Glutamatergic neuron (in vitro differentiated cells): ENCODE results near the gene TECTB. TPM values are rescaled to one million over a fixed set of nuclear protein-coding genes. Genes with fewer than 3 reads are reported as not detected.

Source experiments
- DNase-seq: peaks from one replicate; pipeline ENCODE4 v3.0.0; 2022
- H3K27ac Mint-ChIP-seq: one replicate; pipeline ENCODE4 v1.8.0; 2020; ENCODE audit warnings: mild to moderate bottlenecking, mixed read lengths, inconsistent platforms; ENCODE audit not compliant: unreplicated experiment
- H3K27me3 Mint-ChIP-seq: one replicate; pipeline ENCODE4 v1.8.0; 2020; ENCODE audit warnings: mild to moderate bottlenecking, moderate library complexity, mixed read lengths, inconsistent platforms; ENCODE audit not compliant: unreplicated experiment
- H3K36me3 Mint-ChIP-seq: one replicate; pipeline ENCODE4 v1.8.0; 2020; ENCODE audit warnings: mild to moderate bottlenecking, mixed read lengths, inconsistent platforms; ENCODE audit not compliant: unreplicated experiment
- H3K4me1 Mint-ChIP-seq: one replicate; pipeline ENCODE4 v1.8.0; 2020; ENCODE audit warnings: mild to moderate bottlenecking, low read depth, mixed read lengths, inconsistent platforms; ENCODE audit not compliant: unreplicated experiment
- H3K4me3 Mint-ChIP-seq: one replicate; pipeline ENCODE4 v1.8.0; 2020; ENCODE audit warnings: mild to moderate bottlenecking, mixed read lengths, inconsistent platforms; ENCODE audit not compliant: unreplicated experiment
- H3K9me3 Mint-ChIP-seq: one replicate; pipeline ENCODE4 v1.8.0; 2020; ENCODE audit warnings: mild to moderate bottlenecking, moderate library complexity, mixed read lengths, inconsistent platforms; ENCODE audit not compliant: unreplicated experiment
- total RNA-seq: library from RNA; stranded (reverse); fragmentation: NEBNext Ultra II Directional; extraction: Animal tissue kit (Norgen Biotek cat#: 25700); gene quantifications from one replicate; pipeline ENCODE4 v1.2.1, GENCODE V29; 2021; ENCODE audit not compliant: unreplicated experiment
- TF ChIP-seq, protein P1 (sequence below): fragments of 200-600 bp; sonication (generic); IDR thresholded peaks from one replicate; pipeline ENCODE4 v1.5.0; 2021; ENCODE audit not compliant: partially characterized antibody, unreplicated experiment

TECTB gene
- total RNA-seq, 1 donor from 2014 or later = not detected

DNA sequence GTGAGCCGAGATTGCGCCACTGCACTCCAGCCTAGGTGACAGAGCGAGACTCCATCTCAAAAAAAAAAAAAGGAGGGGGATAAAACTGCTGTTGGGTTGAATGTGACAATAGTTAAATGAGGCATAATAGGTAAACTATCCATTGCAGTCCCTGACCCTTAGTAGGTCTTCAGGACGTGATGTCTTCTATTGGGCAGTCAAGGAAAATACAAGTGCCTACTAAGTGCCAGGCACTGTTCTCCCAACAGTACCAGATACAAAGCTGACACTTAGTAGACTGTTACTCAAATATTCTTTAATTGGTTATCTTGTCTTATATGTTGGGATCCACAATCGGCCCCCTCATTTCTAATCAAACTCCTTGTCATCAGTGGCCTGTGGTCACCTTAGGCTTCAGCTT, 63.6 kb downstream of the TECTB start:
- TF ChIP-seq, protein P1, sequence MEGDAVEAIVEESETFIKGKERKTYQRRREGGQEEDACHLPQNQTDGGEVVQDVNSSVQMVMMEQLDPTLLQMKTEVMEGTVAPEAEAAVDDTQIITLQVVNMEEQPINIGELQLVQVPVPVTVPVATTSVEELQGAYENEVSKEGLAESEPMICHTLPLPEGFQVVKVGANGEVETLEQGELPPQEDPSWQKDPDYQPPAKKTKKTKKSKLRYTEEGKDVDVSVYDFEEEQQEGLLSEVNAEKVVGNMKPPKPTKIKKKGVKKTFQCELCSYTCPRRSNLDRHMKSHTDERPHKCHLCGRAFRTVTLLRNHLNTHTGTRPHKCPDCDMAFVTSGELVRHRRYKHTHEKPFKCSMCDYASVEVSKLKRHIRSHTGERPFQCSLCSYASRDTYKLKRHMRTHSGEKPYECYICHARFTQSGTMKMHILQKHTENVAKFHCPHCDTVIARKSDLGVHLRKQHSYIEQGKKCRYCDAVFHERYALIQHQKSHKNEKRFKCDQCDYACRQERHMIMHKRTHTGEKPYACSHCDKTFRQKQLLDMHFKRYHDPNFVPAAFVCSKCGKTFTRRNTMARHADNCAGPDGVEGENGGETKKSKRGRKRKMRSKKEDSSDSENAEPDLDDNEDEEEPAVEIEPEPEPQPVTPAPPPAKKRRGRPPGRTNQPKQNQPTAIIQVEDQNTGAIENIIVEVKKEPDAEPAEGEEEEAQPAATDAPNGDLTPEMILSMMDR = no peak
- H3K27me3 Mint-ChIP-seq = peaks cover 2% of the 10 kb centered on the region
- H3K4me3 Mint-ChIP-seq = no peak overlapping the region
- no peak overlapping the region for H3K27ac Mint-ChIP-seq
- peaks cover 2% of the 10 kb centered on the region for H3K4me1 Mint-ChIP-seq
- DNase-seq = no peak
- H3K9me3 Mint-ChIP-seq = no peaks in the 10 kb centered on the region
- no peaks in the 10 kb centered on the region for H3K36me3 Mint-ChIP-seq

DNA sequence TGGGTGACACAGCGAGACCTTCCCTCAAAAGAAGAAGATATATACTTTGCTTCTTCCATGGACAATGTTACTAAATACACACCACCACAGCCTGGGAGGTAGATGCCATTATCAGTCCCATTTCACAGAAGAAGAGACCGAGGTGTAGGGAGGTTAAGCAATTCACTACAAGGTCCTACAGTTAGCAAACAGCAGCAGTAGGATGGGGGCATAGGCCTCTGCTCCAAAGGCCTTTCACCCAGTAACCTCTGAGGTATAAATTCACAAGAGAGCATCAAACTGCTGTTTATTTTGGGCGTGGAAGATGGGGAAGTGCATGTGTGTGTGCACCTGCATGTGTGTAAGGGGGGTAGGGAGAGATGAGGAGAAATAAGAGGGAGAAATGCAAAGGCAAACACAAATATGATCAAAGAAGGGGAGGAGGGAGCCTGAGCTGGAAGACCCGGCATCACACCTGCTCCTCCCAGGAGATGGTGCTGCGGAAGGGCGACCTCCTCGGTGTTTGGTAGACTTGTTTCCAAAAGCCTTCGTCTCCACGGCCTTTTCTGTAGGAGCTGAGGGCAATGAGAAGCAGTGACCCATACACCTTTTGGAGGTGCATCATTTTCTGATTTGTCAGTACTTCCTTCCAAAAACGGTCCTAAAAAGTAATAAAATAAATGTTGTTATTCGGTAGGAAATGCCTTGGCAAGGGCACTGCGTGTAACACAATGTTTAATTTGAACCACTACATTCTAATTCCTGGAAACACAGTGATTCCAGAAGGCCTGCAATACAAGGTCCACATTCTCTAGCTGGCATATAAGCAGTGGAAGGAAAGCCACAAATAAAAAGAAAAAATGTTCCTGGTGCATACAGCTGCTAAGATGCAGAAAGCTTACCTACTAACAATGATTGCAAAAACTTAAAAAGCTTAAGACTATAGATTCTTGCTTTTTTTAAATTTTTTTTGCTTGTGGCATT, 64.8 kb downstream of the TECTB start:
- H3K27me3 Mint-ChIP-seq = peaks cover 2% of the 10 kb centered on the region
- TF ChIP-seq, protein P1 = no peak
- H3K27ac Mint-ChIP-seq = no peak overlapping the region
- DNase-seq = no peak
- no peaks in the 10 kb centered on the region for H3K9me3 Mint-ChIP-seq
- no peak overlapping the region for H3K4me3 Mint-ChIP-seq
- H3K4me1 Mint-ChIP-seq = peaks cover 2% of the 10 kb centered on the region
- H3K36me3 Mint-ChIP-seq = no peaks in the 10 kb centered on the region

DNA sequence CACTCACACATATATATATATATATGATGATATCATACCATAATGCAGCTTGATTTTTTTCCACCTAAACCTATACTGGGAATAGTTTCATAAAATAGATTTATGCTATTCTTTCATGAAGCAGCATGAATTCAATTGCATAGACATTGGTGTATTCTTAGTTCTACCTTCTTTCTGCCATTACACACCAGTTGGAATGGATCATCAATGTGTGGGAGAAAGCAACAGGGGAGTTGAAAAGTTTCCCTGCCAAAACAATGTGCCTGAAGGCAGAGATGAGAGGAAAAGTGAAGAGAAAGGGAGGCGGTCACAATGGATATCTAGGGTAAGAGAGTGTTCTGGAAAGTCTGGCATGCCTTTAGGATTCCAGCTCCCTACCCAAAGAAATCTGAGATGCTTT, 65.6 kb downstream of the TECTB start:
- Mint-ChIP-seq H3K9me3 (no peaks in the 10 kb centered on the region), H3K27ac (no peak overlapping the region), H3K4me3 (no peak overlapping the region), H3K27me3 (peaks cover 2% of the 10 kb centered on the region), H3K4me1 (peaks cover 2% of the 10 kb centered on the region), H3K36me3 (no peaks in the 10 kb centered on the region)
- DNase-seq = no peak
- TF ChIP-seq, protein P1 = no peak

GRCh38 chr10:112349521-112350085, 66.4 kb downstream of the TECTB start:
- Mint-ChIP-seq H3K4me1 (peaks cover 2% of the 10 kb centered on the region), H3K9me3 (no peaks in the 10 kb centered on the region), H3K27me3 (peaks cover 2% of the 10 kb centered on the region), H3K4me3 (no peak overlapping the region), H3K36me3 (no peaks in the 10 kb centered on the region), H3K27ac (no peak overlapping the region)
- TF ChIP-seq, protein P1 = no peak
- DNase-seq = no peak

- Mint-ChIP-seq H3K4me3 (no peak overlapping the region), H3K36me3 (no peaks in the 10 kb centered on the region), H3K27me3 (peaks cover 2% of the 10 kb centered on the region), H3K9me3 (no peaks in the 10 kb centered on the region), H3K4me1 (peaks cover 2% of the 10 kb centered on the region), H3K27ac (no peak overlapping the region)
- TF ChIP-seq, protein P1 = no peak
- DNase-seq = no peak
These were observed 67.9 kb downstream of the TECTB start for GRCh38 chr10:112351146-112351545.
